Measurements from ENCODE around the gene DDX47.
"Not testable (repeated sequence)": the region's sequence is repeated elsewhere in the genome, so short reads cannot be mapped to it uniquely, and the experiment has no call there.

DDX47 gene

GRCh38 chr12:12839873-12840579 lies 26.9 kb downstream of the DDX47 start:
- TF ChIP-seq CTCF (IDR thresholded peaks at IDR 0.05) = no peak
- no peaks in the 10 kb centered on the region for H3K9me3 ChIP-seq
- H3K27me3 ChIP-seq = no peaks in the 10 kb centered on the region
- H3K36me3 ChIP-seq = no peaks in the 10 kb centered on the region
- H3K4me1 ChIP-seq (ENCODE audit: control insufficient read depth in 1 of 2, insufficient read depth in 1 of 2, low read depth in 1 of 2, low read length in 1 of 2) = no peaks in the 10 kb centered on the region
- no peak overlapping the region for H3K4me3 ChIP-seq (ENCODE audit: low read depth in 1 of 2, low read length in 1 of 2)
- H3K27ac ChIP-seq = no peak overlapping the region

GRCh38 chr12:12840580-12840899 lies 27.4 kb downstream of the DDX47 start:
- Histone ChIP-seq H3K36me3 (no peaks in the 10 kb centered on the region), H3K27me3 (no peaks in the 10 kb centered on the region), H3K27ac (no peak overlapping the region), H3K9me3 (no peaks in the 10 kb centered on the region), H3K4me3 (ENCODE audit: low read depth in 1 of 2, low read length in 1 of 2) (no peak overlapping the region), H3K4me1 (ENCODE audit: control insufficient read depth in 1 of 2, insufficient read depth in 1 of 2, low read depth in 1 of 2, low read length in 1 of 2) (no peaks in the 10 kb centered on the region)
- TF ChIP-seq CTCF (IDR thresholded peaks at IDR 0.05) = no peak

GRCh38 chr12:12841428-12841827 lies 28.3 kb downstream of the DDX47 start:
- not testable (repeated sequence) for H3K9me3 ChIP-seq; H3K36me3 ChIP-seq; H3K27me3 ChIP-seq; H3K4me3 ChIP-seq (ENCODE audit: low read depth in 1 of 2, low read length in 1 of 2); H3K27ac ChIP-seq; H3K4me1 ChIP-seq (ENCODE audit: control insufficient read depth in 1 of 2, insufficient read depth in 1 of 2, low read depth in 1 of 2, low read length in 1 of 2)

GRCh38 chr12:12845794-12846243 lies 32.7 kb downstream of the DDX47 start:
- H3K27ac ChIP-seq = no peak overlapping the region
- H3K36me3 ChIP-seq = no peaks in the 10 kb centered on the region
- no peak for TF ChIP-seq CTCF (IDR thresholded peaks at IDR 0.05)
- no peaks in the 10 kb centered on the region for H3K27me3 ChIP-seq
- H3K4me3 ChIP-seq (ENCODE audit: low read depth in 1 of 2, low read length in 1 of 2) = no peak overlapping the region
- H3K4me1 ChIP-seq (ENCODE audit: control insufficient read depth in 1 of 2, insufficient read depth in 1 of 2, low read depth in 1 of 2, low read length in 1 of 2) = no peaks in the 10 kb centered on the region
- no peaks in the 10 kb centered on the region for H3K9me3 ChIP-seq

GRCh38 chr12:12846780-12847179 lies 33.6 kb downstream of the DDX47 start:
- H3K27ac ChIP-seq; H3K4me1 ChIP-seq (ENCODE audit: control insufficient read depth in 1 of 2, insufficient read depth in 1 of 2, low read depth in 1 of 2, low read length in 1 of 2); H3K27me3 ChIP-seq; H3K9me3 ChIP-seq; H3K36me3 ChIP-seq; H3K4me3 ChIP-seq (ENCODE audit: low read depth in 1 of 2, low read length in 1 of 2): not testable (repeated sequence)

- Histone ChIP-seq H3K9me3 (no peaks in the 10 kb centered on the region), H3K4me3 (ENCODE audit: low read depth in 1 of 2, low read length in 1 of 2) (no peak overlapping the region), H3K27me3 (no peaks in the 10 kb centered on the region), H3K4me1 (ENCODE audit: control insufficient read depth in 1 of 2, insufficient read depth in 1 of 2, low read depth in 1 of 2, low read length in 1 of 2) (no peaks in the 10 kb centered on the region), H3K36me3 (no peaks in the 10 kb centered on the region), H3K27ac (no peak overlapping the region)
- TF ChIP-seq CTCF (IDR thresholded peaks at IDR 0.05) = no peak
These were observed 40.3 kb downstream of the DDX47 start for GRCh38 chr12:12853435-12853834.

- Histone ChIP-seq H3K9me3 (no peaks in the 10 kb centered on the region), H3K27me3 (no peaks in the 10 kb centered on the region), H3K36me3 (no peaks in the 10 kb centered on the region), H3K4me1 (ENCODE audit: control insufficient read depth in 1 of 2, insufficient read depth in 1 of 2, low read depth in 1 of 2, low read length in 1 of 2) (no peaks in the 10 kb centered on the region), H3K27ac (no peak overlapping the region), H3K4me3 (ENCODE audit: low read depth in 1 of 2, low read length in 1 of 2) (no peak overlapping the region)
- TF ChIP-seq CTCF (IDR thresholded peaks at IDR 0.05) = no peak
These were observed 46.5 kb downstream of the DDX47 start for GRCh38 chr12:12859690-12860089.

All from neutrophil (primary cell).